Fibroblast of lung (primary cell): ENCODE measurements around the gene ZNF521. TPM values are rescaled to one million over a fixed set of nuclear protein-coding genes. Genes with fewer than 3 reads are reported as not detected.
A peak's percentile ranks its signal among the peaks of the same experiment; 100 is the strongest.

Source experiments
- DNase-seq, 2 donors: peaks; one replicate each; pipeline versions ENCODE4 v3.0.0 to v3.0.0-alpha.2; 2010; ENCODE audit warnings: low read depth in 2 of 2
- H2AFZ ChIP-seq: 2 replicates; pipeline ENCODE4 v1.5.1; 2012; ENCODE audit warnings: low read length, control low read depth, inconsistent platforms
- H3K27ac ChIP-seq: 2 replicates; pipeline ENCODE4 v1.5.1; 2011; ENCODE audit warnings: low read length, control low read depth; ENCODE audit not compliant: insufficient read depth
- H3K27me3 ChIP-seq: 2 replicates; pipeline ENCODE4 v1.5.1; 2011; ENCODE audit warnings: mild to moderate bottlenecking, low read length; ENCODE audit not compliant: control insufficient read depth, insufficient read depth
- H3K36me3 ChIP-seq: 2 replicates; pipeline ENCODE4 v1.5.1; 2011; ENCODE audit warnings: low read length; ENCODE audit not compliant: control insufficient read depth, insufficient read depth
- H3K4me1 ChIP-seq: 2 replicates; pipeline ENCODE4 v1.5.1; 2011; ENCODE audit warnings: low read length; ENCODE audit not compliant: control insufficient read depth, insufficient read depth; ENCODE audit errors: extremely low read depth
- H3K4me2 ChIP-seq: 2 replicates; pipeline ENCODE4 v1.5.1; 2011; ENCODE audit warnings: low read length, control low read depth; ENCODE audit not compliant: insufficient read depth; ENCODE audit errors: extremely low read depth
- H3K4me3 ChIP-seq, 4 experiments: fragments of 200-600 bp in 1 of 4; sonication (generic) in 1 of 4; replicated peaks in 1 of 4; 2 replicates each; pipeline ENCODE4 v1.5.1; 2011 to 2016; ENCODE audit warnings: low read length in 4 of 4, low read depth in 3 of 4, mild to moderate bottlenecking in 3 of 4, control low read depth in 2 of 4, inconsistent platforms in 1 of 4, mixed read lengths in 1 of 4; ENCODE audit not compliant: insufficient read depth in 1 of 4; ENCODE audit errors: control extremely low read depth in 1 of 4
- H3K79me2 ChIP-seq: 2 replicates; pipeline ENCODE4 v1.5.1; 2012; ENCODE audit warnings: mild to moderate bottlenecking, low read length, inconsistent platforms; ENCODE audit not compliant: control insufficient read depth, insufficient read depth
- H3K9ac ChIP-seq: 2 replicates; pipeline ENCODE4 v1.5.1; 2011; ENCODE audit warnings: mild to moderate bottlenecking, low read length, control low read depth; ENCODE audit not compliant: insufficient read depth
- H3K9me3 ChIP-seq: 2 replicates; pipeline ENCODE4 v1.5.1; 2012; ENCODE audit warnings: low read depth, low read length; ENCODE audit not compliant: control insufficient read depth, insufficient read depth
- H4K20me1 ChIP-seq: 2 replicates; pipeline ENCODE4 v1.5.1; 2011; ENCODE audit warnings: low read length; ENCODE audit not compliant: control insufficient read depth, insufficient read depth; ENCODE audit errors: extremely low read depth
- CTCF ChIP-seq, 2 donors: IDR thresholded peaks in 1 of 2; conservative IDR thresholded peaks in 1 of 2; 1 replicate in 1 of 2; 2 replicates in 1 of 2; pipeline ENCODE4 v1.5.1; 2011 to 2012; ENCODE audit warnings: low read length in 2 of 2, control low read depth in 1 of 2, inconsistent platforms in 1 of 2, low read depth in 1 of 2, mild to moderate bottlenecking in 1 of 2
- EZH2 ChIP-seq: IDR thresholded peaks from 2 replicates; pipeline ENCODE4 v1.5.1; 2012; ENCODE audit warnings: low read length, control low read depth, mild to moderate bottlenecking; ENCODE audit errors: missing control alignments
- polyA minus RNA-seq: library from RNA; depleted of rRNA, polyadenylated mRNA; stranded (reverse); fragments of >200 nt; gene quantifications from 2 replicates; pipeline ENCODE4 v1.2.3, GENCODE V29; 2011; ENCODE audit warnings: low replicate concordance
- polyA plus RNA-seq, 2 donors: library from polyadenylated mRNA; depleted of rRNA in 1 of 2; stranded (reverse) in 1 of 2; unstranded in 1 of 2; fragments of >200 nt; gene quantifications; 2 replicates each; pipeline ENCODE4 v1.2.1, GENCODE V29; 2011 to 2012; ENCODE audit warnings: missing spikeins in 1 of 2
- total RNA-seq: library from RNA; depleted of rRNA; stranded (reverse); fragments of >200 nt; gene quantifications from 2 replicates; pipeline ENCODE4 v1.2.1, GENCODE V29; 2014

Gene ZNF521
- total RNA-seq (23.6 and 43.6 TPM in 2 replicates), polyA plus RNA-seq (25.2 and 29.6 TPM in 2 replicates), polyA minus RNA-seq (13.9 and 14.8 TPM in 2 replicates)
- 12.3 and 14.4 TPM in 2 replicates for polyA plus RNA-seq (2012)

- peak; percentile 89 to 94 for DNase-seq
- TF ChIP-seq CTCF (conservative IDR thresholded peaks at IDR 0.05 in 1 of 2, IDR thresholded peaks at IDR 0.05 in 1 of 2; ENCODE audit: low read depth in 1 of 2, low read length in 2 of 2): peak; percentile 38 to 43
- no peak for TF ChIP-seq EZH2
- H3K4me2 ChIP-seq: peak within 1 kb of the TSS; percentile 77
- H3K9ac ChIP-seq: peak within 1 kb of the TSS; percentile 90
- peak within 1 kb of the TSS; percentile 93 for H3K27ac ChIP-seq
- peaks cover 4% of the 10 kb centered on the region for H3K4me1 ChIP-seq
- no peaks in the 10 kb centered on the region for H4K20me1 ChIP-seq
- no peaks in the 10 kb centered on the region for H3K27me3 ChIP-seq
- H3K36me3 ChIP-seq: no peaks in the 10 kb centered on the region
- H3K79me2 ChIP-seq: peaks cover 26% of the 10 kb centered on the region
- peak within 1 kb of the TSS; percentile 82 to 94 (median 89) for H3K4me3 ChIP-seq
- peak within 1 kb of the TSS; percentile 85 for H2AFZ ChIP-seq
- H3K9me3 ChIP-seq: no peaks in the 10 kb centered on the region
Observed at GRCh38 chr18:25351777-25352628, at the start of gene ZNF521. TSS of gene ZNF521 (minus strand) at chr18:25352166. CDS start at chr18:25350946, 1,220 bp downstream.

- H4K20me1 ChIP-seq: no peaks in the 10 kb centered on the region
- no peaks in the 10 kb centered on the region for H3K9me3 ChIP-seq
- H3K4me2 ChIP-seq: no peak overlapping the region
- no peaks in the 10 kb centered on the region for H3K79me2 ChIP-seq
- H3K9ac ChIP-seq: no peak overlapping the region
- H3K27ac ChIP-seq: no peak overlapping the region
- DNase-seq: peak in 1 of 2 donors; percentile 54
- TF ChIP-seq EZH2 (no peak), CTCF (conservative IDR thresholded peaks at IDR 0.05 in 1 of 2, IDR thresholded peaks at IDR 0.05 in 1 of 2; ENCODE audit: low read depth in 1 of 2, low read length in 2 of 2) (no peak)
- no peaks in the 10 kb centered on the region for H3K4me1 ChIP-seq
- H3K27me3 ChIP-seq: no peaks in the 10 kb centered on the region
- H3K36me3 ChIP-seq: no peaks in the 10 kb centered on the region
- no peak overlapping the region for H3K4me3 ChIP-seq
- H2AFZ ChIP-seq: no peak overlapping the region
Observed at GRCh38 chr18:25399554-25399953, 47.6 kb upstream of the ZNF521 start.

DNA sequence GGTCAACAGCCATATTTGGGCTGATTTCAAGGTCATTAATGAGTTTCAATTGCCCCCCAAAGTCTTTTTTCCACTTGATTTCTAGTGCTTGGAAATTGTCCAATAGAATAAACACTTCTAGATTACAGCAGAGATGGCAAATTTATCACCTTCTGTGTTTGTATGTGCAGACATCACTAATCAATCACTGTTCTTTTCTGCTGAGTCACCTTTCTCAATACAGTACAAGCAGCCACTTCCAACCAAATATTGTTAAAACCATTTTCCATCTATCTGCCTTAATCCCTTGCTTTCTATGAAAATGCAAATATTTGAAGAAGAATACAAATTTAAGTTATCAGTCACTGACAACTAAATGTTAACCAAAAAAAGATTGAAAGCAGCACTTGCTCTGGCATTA, 40.2 kb upstream of the ZNF521 start:
- no peak overlapping the region for H3K4me2 ChIP-seq
- TF ChIP-seq CTCF (conservative IDR thresholded peaks at IDR 0.05 in 1 of 2, IDR thresholded peaks at IDR 0.05 in 1 of 2; ENCODE audit: low read depth in 1 of 2, low read length in 2 of 2) (no peak), EZH2 (no peak)
- no peaks in the 10 kb centered on the region for H3K9me3 ChIP-seq
- no peak overlapping the region for H2AFZ ChIP-seq
- H4K20me1 ChIP-seq: no peaks in the 10 kb centered on the region
- H3K27ac ChIP-seq: no peak overlapping the region
- H3K79me2 ChIP-seq: no peaks in the 10 kb centered on the region
- H3K4me3 ChIP-seq: no peak overlapping the region
- H3K27me3 ChIP-seq: no peaks in the 10 kb centered on the region
- H3K36me3 ChIP-seq: no peaks in the 10 kb centered on the region
- no peak for DNase-seq
- no peaks in the 10 kb centered on the region for H3K4me1 ChIP-seq
- no peak overlapping the region for H3K9ac ChIP-seq
